ENCODE results near the gene INPP5A.

GRCh38 chr10:132585732-132586722 is 48.4 kb downstream of the INPP5A start:
- TF ChIP-seq CTCF (IDR thresholded peaks at IDR 0.05 in 8 of 11, conservative IDR thresholded peaks at IDR 0.05 in 3 of 11) (no peak), POLR2A (IDR thresholded peaks at IDR 0.05) (no peak)
